ENCODE data around the gene IRS2.

Gene IRS2

GRCh38 chr13:109802936-109803335 lies 16.6 kb upstream of the IRS2 start:
- no peak for DNase-seq (ENCODE audit: low read depth, low spot score)

GRCh38 chr13:109795011-109795410 lies 8.6 kb upstream of the IRS2 start:
- DNase-seq (ENCODE audit: low read depth, low spot score), result no peak

DNA sequence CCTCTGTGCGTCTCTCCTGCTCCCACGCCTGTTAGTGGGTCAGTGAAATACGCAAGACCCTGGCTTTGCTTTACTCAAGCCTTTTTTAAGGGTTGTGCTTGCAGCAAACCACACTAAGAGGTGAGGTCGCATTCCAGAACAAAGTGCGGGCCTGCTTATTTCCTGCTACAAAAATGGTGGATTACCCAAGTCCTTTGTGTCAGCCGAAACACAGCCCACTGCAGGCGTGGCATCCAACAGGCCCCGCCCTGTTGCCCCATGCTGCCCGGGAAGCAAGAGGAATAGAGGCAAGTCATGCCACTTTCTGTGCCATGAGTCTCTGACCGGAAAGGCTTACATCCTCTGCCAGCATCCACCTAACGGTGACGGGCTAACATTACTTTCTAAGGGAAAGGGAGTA lies 7.7 kb upstream of the IRS2 start:
- no peak for DNase-seq (ENCODE audit: low read depth, low spot score)

GRCh38 chr13:109792416-109793059 lies 6.2 kb upstream of the IRS2 start:
- no peak for DNase-seq (ENCODE audit: low read depth, low spot score)

GRCh38 chr13:109790942-109791605 lies 4.7 kb upstream of the IRS2 start:
- DNase-seq (ENCODE audit: low read depth, low spot score), result no peak

DNA sequence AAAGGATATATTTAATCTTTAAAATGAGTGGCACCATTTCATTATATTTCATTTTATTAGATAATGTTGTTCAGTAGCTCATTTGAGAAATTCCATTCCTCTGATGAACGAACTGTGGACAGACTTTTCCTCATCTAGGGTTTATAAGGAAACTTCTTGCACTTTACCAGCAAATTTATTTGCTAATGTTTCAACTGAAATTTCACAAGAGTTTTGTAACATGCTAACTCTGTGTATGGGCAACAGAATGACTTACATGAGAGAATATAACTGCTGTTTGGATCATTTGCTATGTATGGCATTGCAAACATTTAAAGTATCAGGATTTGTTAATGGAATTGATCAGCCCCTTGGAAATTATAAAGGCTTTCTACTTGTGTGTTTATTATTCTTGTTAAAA lies 3.7 kb upstream of the IRS2 start:
- DNase-seq (ENCODE audit: low read depth, low spot score), result no peak

- DNase-seq (ENCODE audit: low read depth, low spot score), result no peak
These were observed 2.9 kb upstream of the IRS2 start for GRCh38 chr13:109789262-109789661.

DNA sequence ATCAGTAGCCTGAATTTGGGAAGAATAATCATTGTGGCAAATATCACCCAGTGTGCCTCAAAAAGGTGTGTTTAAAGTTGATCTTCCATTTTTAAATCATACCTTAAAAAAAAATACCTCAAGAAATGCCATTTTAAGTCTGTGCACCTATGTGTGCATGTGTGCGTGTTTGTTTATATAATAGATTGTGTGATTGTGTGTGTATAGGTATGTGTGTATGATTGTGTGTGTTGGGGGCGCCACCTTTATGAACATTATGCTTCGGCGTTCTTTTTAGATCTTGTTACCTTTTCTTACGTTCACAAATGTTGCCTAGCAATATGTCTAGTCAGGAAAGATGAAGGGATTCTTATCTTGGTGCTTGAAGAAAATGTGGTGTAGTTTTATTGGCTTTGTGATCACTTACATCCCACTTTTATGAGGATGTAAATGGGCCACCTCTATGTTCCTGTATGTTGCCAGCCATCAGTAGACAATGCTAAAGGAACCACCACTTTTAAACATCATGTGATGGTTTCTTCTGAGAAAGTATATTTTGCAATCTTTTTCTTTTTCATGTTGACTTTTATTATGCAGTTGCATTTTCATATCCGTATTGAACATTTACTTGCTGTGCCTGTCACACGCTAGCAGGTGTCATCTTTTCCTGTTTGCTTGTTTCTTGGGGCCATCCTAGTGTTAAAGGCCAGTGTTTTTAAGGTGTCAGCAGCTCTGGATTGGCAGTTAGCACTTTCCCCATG lies 2.2 kb upstream of the IRS2 start:
- DNase-seq (ENCODE audit: low read depth, low spot score), result no peak

DNA sequence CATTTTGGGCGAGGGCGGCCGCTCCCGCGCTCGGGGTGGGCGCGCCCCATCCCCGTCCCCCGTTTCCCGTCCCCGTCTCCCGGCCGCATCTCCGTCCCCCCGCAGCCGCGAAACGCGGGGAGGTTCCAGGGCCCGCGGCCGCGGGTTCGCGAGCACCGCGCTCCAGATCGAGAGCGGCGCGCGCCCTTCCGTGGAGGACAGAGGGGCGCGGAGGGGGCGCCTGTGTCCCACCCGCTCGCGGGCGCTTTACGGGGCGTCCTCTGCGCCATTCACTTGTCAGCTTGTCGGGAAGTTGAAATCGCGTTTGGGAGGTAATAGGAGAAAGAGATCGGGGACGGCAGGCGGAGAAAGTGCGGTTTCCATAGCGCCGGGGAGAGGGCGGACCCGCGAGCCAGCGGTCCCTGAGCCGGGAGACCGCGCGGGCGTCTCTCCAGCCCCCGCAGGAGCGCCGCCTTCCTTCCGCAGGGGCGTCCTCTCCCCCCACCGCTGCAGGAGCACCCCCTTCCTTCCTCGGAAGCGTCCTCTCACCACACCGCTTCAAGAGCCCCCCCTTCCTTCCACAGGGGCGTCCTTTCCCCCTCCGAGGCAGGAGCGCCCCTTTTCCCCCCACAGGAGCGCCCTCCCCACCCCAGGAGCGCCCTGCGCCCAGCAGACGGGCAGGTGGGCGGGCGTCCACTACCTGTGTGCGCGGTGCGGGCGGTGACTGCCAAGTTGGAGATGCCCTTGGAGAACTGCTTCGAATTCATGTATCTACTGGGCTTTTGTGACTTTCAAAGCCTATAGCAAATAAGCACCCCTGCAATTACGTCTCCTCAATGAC lies 962 bp upstream of the IRS2 start:
- DNase-seq (ENCODE audit: low read depth, low spot score), result no peak

GRCh38 chr13:109785892-109786450 lies 412 bp downstream of the IRS2 start:
- DNase-seq (ENCODE audit: low read depth, low spot score), result no peak

GRCh38 chr13:109785141-109785891 lies 1.1 kb downstream of the IRS2 start:
- no peak for DNase-seq (ENCODE audit: low read depth, low spot score)

DNA sequence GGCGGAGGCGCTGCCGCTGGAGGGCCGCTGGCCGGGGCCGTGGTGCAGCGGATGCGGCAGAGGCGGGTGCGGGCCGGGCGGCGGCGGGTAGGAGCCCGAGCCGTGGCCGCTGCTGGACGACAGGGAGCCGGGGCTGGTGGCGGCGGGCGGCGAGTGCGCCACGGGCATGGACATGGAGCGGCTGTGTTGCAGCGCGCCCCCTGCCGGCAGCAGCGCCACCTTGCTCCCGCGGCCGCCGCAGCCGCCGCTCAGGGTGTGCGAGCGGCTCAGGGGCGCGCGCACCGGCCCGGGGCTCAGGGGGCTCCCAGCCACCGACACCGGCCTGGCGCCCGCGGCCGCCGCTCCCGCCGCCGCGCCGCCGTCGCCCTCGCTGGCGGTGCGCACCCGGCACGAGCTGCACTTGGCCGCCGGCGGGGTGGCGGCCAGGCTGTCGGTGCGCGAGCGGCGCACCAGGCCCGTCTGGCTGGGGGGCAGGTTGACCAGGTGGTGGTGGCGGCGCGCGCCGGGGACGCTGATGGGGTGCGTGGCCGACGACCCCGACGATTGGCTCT lies 1.7 kb downstream of the IRS2 start:
- DNase-seq (ENCODE audit: low read depth, low spot score), result peak; percentile 34

DNA sequence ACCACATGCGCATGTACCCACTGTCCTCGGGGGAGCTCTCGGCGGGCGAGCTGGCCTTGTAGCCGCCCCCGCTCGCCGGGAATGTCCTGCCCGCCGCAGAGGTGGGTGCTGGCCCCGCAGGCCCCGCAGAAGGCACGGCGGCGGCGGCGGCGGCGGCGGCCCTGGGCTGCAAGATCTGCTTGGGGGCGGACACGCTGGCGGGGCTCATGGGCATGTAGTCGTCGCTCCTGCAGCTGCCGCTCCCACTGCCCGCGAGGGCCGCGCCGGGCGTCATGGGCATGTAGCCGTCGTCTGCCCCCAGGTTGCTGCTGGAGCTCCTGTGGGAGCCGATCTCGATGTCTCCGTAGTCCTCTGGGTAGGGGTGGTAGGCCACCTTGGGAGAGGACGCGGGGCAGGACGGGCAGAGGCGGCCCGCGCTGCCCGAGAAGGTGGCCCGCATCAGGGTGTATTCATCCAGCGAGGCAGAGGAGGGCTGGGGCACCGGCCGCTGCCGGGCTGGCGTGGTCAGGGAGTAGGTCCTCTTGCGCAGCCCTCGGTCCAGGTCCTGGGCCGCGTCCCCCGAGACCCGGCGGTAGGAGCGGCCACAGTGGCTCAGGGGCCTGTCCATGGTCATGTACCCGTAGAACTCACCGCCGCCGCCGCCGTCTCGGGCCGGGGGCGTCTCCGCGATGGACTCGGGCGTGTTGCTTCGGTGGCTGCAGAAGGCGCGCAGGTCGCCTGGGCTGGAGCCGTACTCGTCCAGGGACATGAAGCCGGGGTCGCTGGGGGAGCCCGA lies 2.4 kb downstream of the IRS2 start:
- no peak for DNase-seq (ENCODE audit: low read depth, low spot score)

DNA sequence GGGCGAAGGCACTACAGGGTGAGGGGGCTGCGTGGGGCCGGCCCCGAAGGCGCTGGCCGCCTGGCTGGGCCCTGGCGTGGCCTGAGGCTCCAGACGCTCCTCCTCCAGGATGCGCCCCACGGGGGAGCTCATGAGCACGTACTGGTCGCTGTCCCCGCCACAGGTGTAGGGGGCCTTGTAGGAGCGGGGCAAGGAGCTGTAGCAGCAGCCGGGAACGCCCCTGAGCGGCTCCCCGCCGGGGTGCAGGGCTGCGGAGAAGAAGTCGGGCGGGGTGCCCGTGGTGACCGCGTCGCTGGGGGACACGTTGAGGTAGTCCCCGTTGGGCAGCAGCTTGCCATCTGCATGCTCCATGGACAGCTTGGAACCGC lies 3.0 kb downstream of the IRS2 start:
- no peak for DNase-seq (ENCODE audit: low read depth, low spot score)

GRCh38 chr13:109782823-109783431 lies 3.5 kb downstream of the IRS2 start:
- no peak for DNase-seq (ENCODE audit: low read depth, low spot score)

DNA sequence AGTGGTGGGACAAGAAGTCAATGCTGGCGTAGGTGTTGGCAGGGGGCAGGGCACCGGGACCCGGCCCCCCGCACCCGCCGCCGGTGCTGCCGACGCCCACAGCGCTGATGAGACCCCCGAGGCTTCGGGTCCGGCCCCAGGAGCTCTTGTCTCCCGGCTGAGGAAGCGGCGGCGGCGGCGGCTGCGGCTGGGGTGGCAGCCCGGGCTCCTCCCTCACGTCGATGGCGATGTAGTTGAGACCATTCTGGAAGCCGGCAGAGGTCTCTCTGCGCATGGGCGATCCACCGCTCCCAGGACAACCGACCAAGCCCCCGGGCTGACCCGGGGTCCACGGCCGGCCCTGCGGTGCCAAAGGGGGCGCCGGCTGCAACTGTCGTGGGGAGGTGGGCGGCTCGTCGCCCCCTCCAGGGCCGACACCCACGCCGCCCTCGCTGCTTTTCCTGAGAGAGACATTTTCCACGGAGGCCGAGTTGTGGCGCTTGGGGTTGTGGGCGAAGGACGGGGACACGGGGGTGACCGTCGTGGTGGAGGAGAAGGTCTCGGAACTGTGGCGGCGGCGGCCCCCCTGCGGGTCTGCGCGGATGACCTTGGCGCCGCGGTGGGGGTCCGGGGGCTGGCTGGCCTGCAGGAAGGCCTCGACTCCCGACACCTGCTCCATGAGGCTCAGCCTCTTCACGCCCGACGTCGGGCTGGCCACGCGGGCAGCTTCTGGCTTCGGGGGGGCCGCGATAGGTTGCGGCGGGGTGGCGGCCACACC lies 4.1 kb downstream of the IRS2 start:
- no peak for DNase-seq (ENCODE audit: low read depth, low spot score)

DNA sequence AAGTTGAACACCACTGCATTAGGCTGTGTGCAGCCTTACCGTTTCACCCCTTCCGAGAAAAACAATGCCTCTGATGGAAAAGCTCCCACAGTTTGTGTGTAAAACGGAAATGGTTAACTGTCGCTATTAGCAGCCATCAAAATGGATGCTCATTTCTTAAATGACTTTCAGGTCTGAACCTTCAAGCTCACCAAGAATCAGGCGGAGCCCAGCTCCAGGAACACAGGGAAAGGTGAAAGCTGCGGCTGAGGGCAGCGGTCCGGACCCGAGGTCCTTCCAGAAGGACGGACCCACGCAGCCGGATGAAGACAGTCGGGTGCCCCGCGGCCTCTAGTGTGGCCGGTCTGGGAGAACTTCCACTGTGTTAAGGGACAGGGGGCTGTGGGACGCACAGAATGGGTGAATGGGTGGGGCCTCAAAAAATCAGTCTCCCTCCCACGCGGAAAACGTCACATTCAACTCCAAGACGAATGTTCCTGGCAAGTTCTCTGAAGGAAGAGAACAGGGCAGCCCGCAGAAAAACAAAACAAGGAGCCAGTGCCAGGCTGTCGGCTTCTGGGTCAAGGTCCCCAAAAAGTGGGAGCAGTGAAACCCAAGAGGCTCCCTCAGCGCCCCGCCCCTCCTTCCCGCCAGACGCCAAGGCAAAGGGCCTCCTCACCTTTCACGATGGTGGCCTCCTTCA lies 4.9 kb downstream of the IRS2 start:
- no peak for DNase-seq (ENCODE audit: low read depth, low spot score)

DNA sequence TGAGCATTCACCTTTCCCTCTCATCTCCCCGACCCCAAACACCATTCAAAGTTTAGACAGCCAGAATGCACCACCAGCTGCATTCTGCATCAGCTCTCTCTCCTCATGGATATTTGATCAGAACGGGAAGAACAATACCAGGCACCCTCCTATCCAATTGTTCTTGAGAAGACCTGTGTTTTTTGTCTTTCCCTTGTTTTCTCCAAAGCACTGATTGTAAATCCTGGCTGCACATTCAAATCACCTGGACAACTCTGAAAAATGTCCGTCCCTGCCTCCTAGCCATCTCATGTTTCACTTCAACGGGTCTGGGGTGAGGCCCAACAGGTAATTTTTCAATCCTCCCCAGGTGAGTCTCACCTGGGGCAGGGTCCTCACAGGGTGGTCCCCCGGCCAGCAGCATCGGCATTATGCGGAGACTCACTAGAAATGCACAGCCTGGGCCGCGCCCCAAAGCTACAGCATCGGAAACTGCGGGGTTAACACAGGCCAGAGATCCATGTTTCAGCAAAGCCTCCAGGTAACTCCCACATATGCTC lies 5.5 kb downstream of the IRS2 start:
- DNase-seq (ENCODE audit: low read depth, low spot score), result no peak

Data from activated naive CD8-positive, alpha-beta T cell treated with anti-CD3 and anti-CD28 coated beads, Interleukin-2, amount 50 U/mL, for 16 hours (primary cell).